Skeletal muscle satellite cell (primary cell): Measurements from ENCODE around the gene KLHL13. TPM values are rescaled to one million over a fixed set of nuclear protein-coding genes. Genes with fewer than 3 reads are reported as not detected.

Experiments used
- small RNA-seq: library from RNA; depleted of rRNA; stranded (forward); fragments of <200 nt; gene quantifications from one replicate; pipeline ENCODE3, GENCODE V24; 2012

The KLHL13 gene

Small RNA genes within 50 kb of the gene (small RNA-seq; reads per million reads assigned to genes)
- gene RF00019 (not detected), gene TUBB4BP3 (not detected)
